Measurements from ENCODE around the gene ACACA.

- TF ChIP-seq CTCF (conservative IDR thresholded peaks at IDR 0.05) (no peak), ZFX (IDR thresholded peaks at IDR 0.05) (no peak)
These were observed 200.3 kb downstream of the ACACA start for GRCh38 chr17:37206299-37206698.

Data from C4-2B (cell line).